ENCODE data around the gene FANCC.

FANCC gene

GRCh38 chr9:95120781-95121370, 196.6 kb downstream of the FANCC start:
- no peak for DNase-seq (ENCODE audit: low spot score)

- no peak for DNase-seq (ENCODE audit: low spot score)
Measured at GRCh38 chr9:95118596-95118995, 198.9 kb downstream of the FANCC start.

- DNase-seq (ENCODE audit: low spot score) = no peak
Measured at GRCh38 chr9:95116808-95117204, 200.7 kb downstream of the FANCC start.

- no peak for DNase-seq (ENCODE audit: low spot score)
Measured at GRCh38 chr9:95116002-95116807, 201.3 kb downstream of the FANCC start.

GRCh38 chr9:95115104-95115503, 202.4 kb downstream of the FANCC start:
- no peak for DNase-seq (ENCODE audit: low spot score)

- no peak for DNase-seq (ENCODE audit: low spot score)
Measured at GRCh38 chr9:95112436-95113280, 204.9 kb downstream of the FANCC start.

GRCh38 chr9:95111716-95112115, 205.8 kb downstream of the FANCC start:
- no peak for DNase-seq (ENCODE audit: low spot score)

- no peak for DNase-seq (ENCODE audit: low spot score)
Measured at GRCh38 chr9:95110921-95111525, 206.5 kb downstream of the FANCC start.

- no peak for DNase-seq (ENCODE audit: low spot score)
Measured at GRCh38 chr9:95109456-95109855, 208.1 kb downstream of the FANCC start.

GRCh38 chr9:95108777-95109176, 208.7 kb downstream of the FANCC start:
- DNase-seq (ENCODE audit: low spot score) = no peak

GRCh38 chr9:95107976-95108375, 209.5 kb downstream of the FANCC start:
- no peak for DNase-seq (ENCODE audit: low spot score)

- DNase-seq (ENCODE audit: low spot score) = no peak
Measured at GRCh38 chr9:95107001-95107749, 210.3 kb downstream of the FANCC start.

- no peak for DNase-seq (ENCODE audit: low spot score)
Measured at GRCh38 chr9:95105519-95106287, 211.8 kb downstream of the FANCC start.

- DNase-seq (ENCODE audit: low spot score) = no peak
Measured at GRCh38 chr9:95104980-95105379, 212.5 kb downstream of the FANCC start.

GRCh38 chr9:95104581-95104960, 212.9 kb downstream of the FANCC start:
- no peak for DNase-seq (ENCODE audit: low spot score)

- no peak for DNase-seq (ENCODE audit: low spot score)
Measured at GRCh38 chr9:95103871-95104580, 213.5 kb downstream of the FANCC start.

GRCh38 chr9:95103281-95103771, 214.2 kb downstream of the FANCC start:
- DNase-seq (ENCODE audit: low spot score) = no peak

GRCh38 chr9:95102572-95102971, 214.9 kb downstream of the FANCC start:
- no peak for DNase-seq (ENCODE audit: low spot score)

GRCh38 chr9:95102001-95102433, 215.5 kb downstream of the FANCC start:
- DNase-seq (ENCODE audit: low spot score) = no peak

GRCh38 chr9:95101326-95101725, 216.2 kb downstream of the FANCC start:
- no peak for DNase-seq (ENCODE audit: low spot score)

Data from hematopoietic multipotent progenitor cell treated with erythropoietin and hydrocortisone succinate and interleukin-3 and kit ligand, for 17 days (in vitro differentiated cells).